ENCODE data around the gene UGT1A5.

GRCh38 chr2:233768076-233768475 is 55.4 kb downstream of the UGT1A5 start:
- TF ChIP-seq ZNF569 (CRISPR knock-in tag; IDR thresholded peaks at IDR 0.05; ENCODE audit: borderline replicate concordance) (no peak), NPAS2 (CRISPR knock-in tag; IDR thresholded peaks at IDR 0.05; ENCODE audit: borderline replicate concordance) (no peak), ZNF225 (CRISPR knock-in tag; IDR thresholded peaks at IDR 0.05) (no peak), HCFC1 (IDR thresholded peaks at IDR 0.05; ENCODE audit: low read depth, low read length) (no peak), ZNF24 (IDR thresholded peaks at IDR 0.05) (no peak), CTCF (CRISPR knock-in tag; IDR thresholded peaks at IDR 0.05) (no peak), PTBP1 (IDR thresholded peaks at IDR 0.05; ENCODE audit: low read depth, low read length, poor library complexity, severe bottlenecking) (no peak), ZBTB38 (CRISPR knock-in tag; IDR thresholded peaks at IDR 0.05) (no peak), YY1 (IDR thresholded peaks at IDR 0.05; ENCODE audit: insufficient read depth, insufficient replicate concordance, low read depth, low read length) (no peak), ZFP90 (CRISPR knock-in tag; IDR thresholded peaks at IDR 0.05; ENCODE audit: borderline replicate concordance) (no peak), TCF7L2 (IDR thresholded peaks at IDR 0.05; ENCODE audit: low read depth, low read length) (no peak), MTF1 (CRISPR knock-in tag; IDR thresholded peaks at IDR 0.05) (no peak)
- TF ChIP-seq, protein P1, sequence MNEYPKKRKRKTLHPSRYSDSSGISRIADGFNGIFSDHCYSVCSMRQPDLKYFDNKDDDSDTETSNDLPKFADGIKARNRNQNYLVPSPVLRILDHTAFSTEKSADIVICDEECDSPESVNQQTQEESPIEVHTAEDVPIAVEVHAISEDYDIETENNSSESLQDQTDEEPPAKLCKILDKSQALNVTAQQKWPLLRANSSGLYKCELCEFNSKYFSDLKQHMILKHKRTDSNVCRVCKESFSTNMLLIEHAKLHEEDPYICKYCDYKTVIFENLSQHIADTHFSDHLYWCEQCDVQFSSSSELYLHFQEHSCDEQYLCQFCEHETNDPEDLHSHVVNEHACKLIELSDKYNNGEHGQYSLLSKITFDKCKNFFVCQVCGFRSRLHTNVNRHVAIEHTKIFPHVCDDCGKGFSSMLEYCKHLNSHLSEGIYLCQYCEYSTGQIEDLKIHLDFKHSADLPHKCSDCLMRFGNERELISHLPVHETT (CRISPR knock-in tag; conservative IDR thresholded peaks at IDR 0.05): no peak

Data from HepG2 (cell line).